ENCODE results near the gene BCCIP.

DNA sequence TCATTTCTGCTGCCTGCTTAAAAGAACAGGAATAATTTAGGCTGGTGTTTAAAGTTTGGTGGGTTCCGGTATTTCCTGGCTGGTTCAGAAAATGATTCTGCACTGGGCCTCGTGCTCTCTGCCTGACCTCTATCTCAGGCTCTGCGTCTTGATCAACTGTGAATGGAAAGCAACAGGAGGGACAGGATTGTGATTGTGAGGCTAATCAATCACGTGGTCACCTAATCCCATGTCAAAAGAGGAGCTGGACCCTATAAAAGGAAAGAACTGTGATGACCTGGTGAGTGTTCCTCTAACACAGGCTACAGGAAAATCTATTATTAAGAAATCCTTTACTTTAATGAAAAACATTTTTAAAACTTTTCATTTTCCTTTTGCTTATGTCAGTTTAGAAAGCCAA lies 57.8 kb downstream of the BCCIP start, which contains the start of gene DHX32:
- TF ChIP-seq, protein P1, sequence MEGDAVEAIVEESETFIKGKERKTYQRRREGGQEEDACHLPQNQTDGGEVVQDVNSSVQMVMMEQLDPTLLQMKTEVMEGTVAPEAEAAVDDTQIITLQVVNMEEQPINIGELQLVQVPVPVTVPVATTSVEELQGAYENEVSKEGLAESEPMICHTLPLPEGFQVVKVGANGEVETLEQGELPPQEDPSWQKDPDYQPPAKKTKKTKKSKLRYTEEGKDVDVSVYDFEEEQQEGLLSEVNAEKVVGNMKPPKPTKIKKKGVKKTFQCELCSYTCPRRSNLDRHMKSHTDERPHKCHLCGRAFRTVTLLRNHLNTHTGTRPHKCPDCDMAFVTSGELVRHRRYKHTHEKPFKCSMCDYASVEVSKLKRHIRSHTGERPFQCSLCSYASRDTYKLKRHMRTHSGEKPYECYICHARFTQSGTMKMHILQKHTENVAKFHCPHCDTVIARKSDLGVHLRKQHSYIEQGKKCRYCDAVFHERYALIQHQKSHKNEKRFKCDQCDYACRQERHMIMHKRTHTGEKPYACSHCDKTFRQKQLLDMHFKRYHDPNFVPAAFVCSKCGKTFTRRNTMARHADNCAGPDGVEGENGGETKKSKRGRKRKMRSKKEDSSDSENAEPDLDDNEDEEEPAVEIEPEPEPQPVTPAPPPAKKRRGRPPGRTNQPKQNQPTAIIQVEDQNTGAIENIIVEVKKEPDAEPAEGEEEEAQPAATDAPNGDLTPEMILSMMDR (IDR thresholded peaks at IDR 0.05; ENCODE audit: insufficient read depth, low read depth, low read length) = no peak
- TF ChIP-seq EZH2 (IDR thresholded peaks at IDR 0.05; ENCODE audit: insufficient read depth, low read length) = no peak

Data from astrocyte (in vitro differentiated cells and primary cell).